PC-9 (cell line): ENCODE measurements around the gene HSPB7. TPM values are rescaled to one million over a fixed set of nuclear protein-coding genes. Genes with fewer than 3 reads are reported as not detected.

Experiments used
- BruUV-seq: library from RNA; stranded (reverse); fragments of 400-500 nt; replicated peaks from 2 replicates; lab custom pipeline; 2021; lab: Mats Ljungman, UMichigan
- CTCF ChIA-PET: fragments of 300-600 bp; sonication (Branson Sonifier 250); formaldehyde crosslinking; loops from one replicate; lab custom pipeline; 2022; ENCODE audit warnings: antibody characterized with exemption; lab: Charles Lee
- POLR2A ChIA-PET: fragments of 300-600 bp; sonication (Branson Sonifier 250); formaldehyde crosslinking; loops from one replicate; lab custom pipeline; 2022; ENCODE audit warnings: antibody characterized with exemption; ENCODE audit not compliant: unreplicated experiment; lab: Charles Lee
- DNase-seq, 2 experiments: peaks; one replicate each; pipeline versions ENCODE4 v3.0.0 to v3.0.0-alpha.2; 2015 to 2022; ENCODE audit warnings: mixed read lengths in 1 of 2
- H2AFZ ChIP-seq: fragments of 200-600 bp; sonication (generic); 2 replicates; pipeline ENCODE4 v1.8.1; 2017; ENCODE audit warnings: antibody characterized with exemption
- H3F3A ChIP-seq: fragments of 200-600 bp; sonication (generic); 2 replicates; pipeline ENCODE4 v1.8.1; 2017; ENCODE audit warnings: antibody characterized with exemption, mild to moderate bottlenecking, low read depth; ENCODE audit not compliant: insufficient read depth
- H3K27ac ChIP-seq: fragments of 200-600 bp; sonication (generic); 2 replicates; pipeline ENCODE4 v1.6.1; 2016; ENCODE audit warnings: mixed run types
- H3K27me3 ChIP-seq: fragments of 200-600 bp; sonication (generic); 2 replicates; pipeline ENCODE4 v1.6.1; 2016; ENCODE audit warnings: low read depth, mixed run types; ENCODE audit not compliant: insufficient read depth
- H3K36me3 ChIP-seq: fragments of 200-600 bp; sonication (generic); 2 replicates; pipeline ENCODE4 v1.6.1; 2016; ENCODE audit warnings: low read depth, mixed run types
- H3K4me1 ChIP-seq: fragments of 200-600 bp; sonication (generic); replicated peaks from 2 replicates; pipeline ENCODE4 v1.6.1; 2016; ENCODE audit warnings: mixed run types; ENCODE audit not compliant: insufficient read depth
- H3K4me2 ChIP-seq: fragments of 200-600 bp; sonication (generic); 2 replicates; pipeline ENCODE4 v1.6.1; 2017; ENCODE audit warnings: mixed run types
- H3K4me3 ChIP-seq: fragments of 200-600 bp; sonication (generic); 2 replicates; pipeline ENCODE4 v1.6.1; 2016; ENCODE audit warnings: mixed run types
- H3K79me2 ChIP-seq: fragments of 200-600 bp; sonication (generic); 2 replicates; pipeline ENCODE4 v1.6.1; 2017; ENCODE audit warnings: low read depth, mixed run types
- H3K9me2 ChIP-seq: fragments of 200-600 bp; sonication (generic); 2 replicates; pipeline ENCODE4 v1.8.1; 2017; ENCODE audit warnings: mild to moderate bottlenecking; ENCODE audit not compliant: insufficient read depth
- H3K9me3 ChIP-seq: fragments of 200-600 bp; sonication (generic); 2 replicates; pipeline ENCODE4 v1.8.1; 2016; ENCODE audit warnings: low read depth; ENCODE audit not compliant: insufficient read depth
- H4K20me1 ChIP-seq: fragments of 200-600 bp; sonication (generic); 2 replicates; pipeline ENCODE4 v1.8.1; 2017; ENCODE audit not compliant: insufficient read depth
- CTCF ChIP-seq: fragments of 200-600 bp; sonication (generic); conservative IDR thresholded peaks from 2 replicates; pipeline ENCODE4 v1.6.1; 2017; ENCODE audit warnings: mixed run types, antibody characterized with exemption, mild to moderate bottlenecking, moderate library complexity
- EZH2 ChIP-seq: fragments of 200-600 bp; sonication (generic); IDR thresholded peaks from 2 replicates; pipeline ENCODE4 v1.8.0; 2017; ENCODE audit warnings: antibody characterized with exemption, low read depth
- intact Hi-C: fragments of 100-400 bp; cut with micrococcal nuclease; formaldehyde crosslinking; loops from one replicate; pipeline ENCODE4 v1.10.0; 2022; ENCODE audit not compliant: unreplicated experiment
- total RNA-seq: library from RNA; stranded (reverse); gene quantifications from 2 replicates; pipeline ENCODE4 v1.2.3, GENCODE V29; 2021

HSPB7 gene
- total RNA-seq, 1 experiment from 2014 or later, result not detected

GRCh38 chr1:15975358-15975804 lies 42.5 kb downstream of the HSPB7 start:
- Histone ChIP-seq H3K27ac (no peak overlapping the region), H3K9me3 (no peaks in the 10 kb centered on the region), H3K36me3 (no peaks in the 10 kb centered on the region), H3K4me3 (peak overlapping the region; percentile 97), H4K20me1 (no peaks in the 10 kb centered on the region), H3K9me2 (no peaks in the 10 kb centered on the region), H3F3A (no peaks in the 10 kb centered on the region), H3K27me3 (no peaks in the 10 kb centered on the region), H2AFZ (peak overlapping the region; percentile 87), H3K79me2 (peaks cover 13% of the 10 kb centered on the region), H3K4me2 (peak overlapping the region; percentile 93), H3K4me1 (peaks cover 6% of the 10 kb centered on the region)
- no TSS peak for BruUV-seq
- no peak for TF ChIP-seq EZH2
- no peak for TF ChIP-seq CTCF
- ChIA-PET CTCF (no interaction called here), POLR2A (interaction anchor here (0.6 kb wide), 1 partner anchor 20 kb away, joined by 6 read pairs; no protein-coding TSS in a partner anchor)
- intact Hi-C loops, result no loop called here
- peak in 1 of 2 experiments; percentile 59 for DNase-seq

GRCh38 chr1:15974855-15975254 lies 43.0 kb downstream of the HSPB7 start:
- Histone ChIP-seq H3K79me2 (peaks cover 13% of the 10 kb centered on the region), H4K20me1 (no peaks in the 10 kb centered on the region), H3K4me2 (peak overlapping the region; percentile 93), H3F3A (no peaks in the 10 kb centered on the region), H2AFZ (peak overlapping the region; percentile 87; the same call in 1 of the 2 replicates), H3K4me3 (peak overlapping the region; percentile 97), H3K27ac (no peak overlapping the region), H3K36me3 (no peaks in the 10 kb centered on the region), H3K9me2 (no peaks in the 10 kb centered on the region), H3K4me1 (peaks cover 6% of the 10 kb centered on the region), H3K9me3 (no peaks in the 10 kb centered on the region), H3K27me3 (no peaks in the 10 kb centered on the region)
- POLR2A ChIA-PET, result no interaction called here
- intact Hi-C loops, result no loop called here
- CTCF ChIA-PET, result no interaction called here
- TSS peak; percentile 42 for BruUV-seq
- TF ChIP-seq EZH2, result no peak
- no peak for TF ChIP-seq CTCF
- DNase-seq, result no peak

- Histone ChIP-seq H3K27me3 (no peaks in the 10 kb centered on the region), H4K20me1 (no peaks in the 10 kb centered on the region), H2AFZ (no peak overlapping the region), H3K27ac (no peak overlapping the region), H3K79me2 (peaks cover 13% of the 10 kb centered on the region), H3K4me1 (peaks cover 6% of the 10 kb centered on the region), H3K4me2 (no peak overlapping the region), H3K9me2 (no peaks in the 10 kb centered on the region), H3K9me3 (no peaks in the 10 kb centered on the region), H3F3A (no peaks in the 10 kb centered on the region), H3K4me3 (no peak overlapping the region), H3K36me3 (no peaks in the 10 kb centered on the region)
- ChIA-PET CTCF (no interaction called here), POLR2A (no interaction called here)
- no peak for TF ChIP-seq CTCF
- TF ChIP-seq EZH2, result no peak
- intact Hi-C loops, result no loop called here
- DNase-seq, result no peak
- BruUV-seq, result no TSS peak
These were observed 44.1 kb downstream of the HSPB7 start for GRCh38 chr1:15973772-15974171.
